GM21390 (cell line): ENCODE measurements around the gene RNF121.

Experiments used
- ATAC-seq: cut with Tn5 transposase; IDR thresholded peaks from one replicate; pipeline ENCODE4 v1.9.1; 2021; ENCODE audit not compliant: unreplicated experiment

The RNF121 gene

DNA sequence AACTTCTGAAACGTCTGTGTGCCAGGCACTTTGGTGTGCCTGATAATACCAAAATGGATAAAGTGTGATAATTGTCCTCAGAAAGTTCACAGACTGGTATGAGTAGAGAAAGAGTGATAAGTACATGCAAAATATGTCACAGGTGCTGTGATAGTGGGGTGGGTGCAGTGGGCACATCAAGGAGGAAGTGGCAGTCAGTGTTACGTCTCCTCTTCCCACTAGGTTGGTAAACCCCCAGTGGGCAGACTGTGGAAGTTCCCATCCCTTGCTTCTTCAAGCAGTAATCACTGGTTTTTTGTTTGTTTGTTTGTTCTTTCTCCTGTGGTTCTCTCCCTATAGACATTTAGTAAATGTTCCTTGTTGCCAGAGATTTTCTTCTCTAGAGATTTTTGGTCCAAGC is 5.4 kb downstream of the RNF121 start:
- ATAC-seq, result no peak

DNA sequence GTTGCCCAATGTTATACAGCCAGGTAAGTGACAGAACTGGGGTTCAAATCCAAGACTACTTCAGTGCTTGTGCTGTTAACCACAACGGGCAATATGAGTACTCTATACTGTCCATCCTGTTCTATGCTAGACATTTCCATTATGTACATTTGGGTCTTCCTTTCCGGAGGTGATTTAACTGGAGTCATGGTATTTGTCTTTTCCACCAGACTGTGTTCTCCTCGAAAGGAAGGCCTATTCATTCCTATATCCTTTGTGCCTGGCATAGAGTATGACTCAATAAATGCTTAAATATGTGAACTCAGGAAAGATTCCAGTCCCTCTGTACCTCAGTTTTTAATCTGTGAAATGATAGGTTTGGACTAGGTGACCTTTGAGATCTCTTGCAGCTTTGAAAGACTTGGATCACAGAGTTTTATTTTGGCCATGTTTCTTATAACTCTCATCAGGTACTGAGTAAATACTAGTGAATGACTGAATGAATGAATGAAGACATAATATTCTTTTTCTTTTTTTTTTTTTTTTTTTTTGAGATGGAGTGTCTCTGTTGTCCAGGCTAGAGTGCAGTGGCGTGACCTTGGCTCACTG is 6.6 kb downstream of the RNF121 start:
- ATAC-seq, result no peak

DNA sequence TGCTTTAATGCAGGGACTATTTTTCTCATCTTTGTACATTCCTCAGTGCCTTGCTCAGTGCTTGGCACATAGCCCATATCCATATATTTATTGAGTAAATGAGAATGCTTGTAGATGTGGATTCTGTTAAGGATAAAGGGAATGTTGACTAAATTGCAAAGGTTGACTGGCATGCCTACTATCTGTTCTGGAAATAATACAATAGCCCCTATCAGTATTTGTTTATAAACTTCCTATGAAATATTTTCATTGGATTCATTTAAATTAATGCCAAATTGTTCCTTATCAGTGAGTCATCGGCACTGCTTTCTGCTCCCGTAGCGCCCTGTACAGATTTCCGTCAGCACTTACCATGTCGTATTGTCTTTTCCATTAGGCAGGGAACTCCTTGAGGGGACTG is 8.0 kb downstream of the RNF121 start:
- no peak for ATAC-seq

GRCh38 chr11:71937826-71938225 is 9.0 kb downstream of the RNF121 start:
- no peak for ATAC-seq

- ATAC-seq, result no peak
Observed at GRCh38 chr11:71940561-71941219, 11.8 kb downstream of the RNF121 start.

DNA sequence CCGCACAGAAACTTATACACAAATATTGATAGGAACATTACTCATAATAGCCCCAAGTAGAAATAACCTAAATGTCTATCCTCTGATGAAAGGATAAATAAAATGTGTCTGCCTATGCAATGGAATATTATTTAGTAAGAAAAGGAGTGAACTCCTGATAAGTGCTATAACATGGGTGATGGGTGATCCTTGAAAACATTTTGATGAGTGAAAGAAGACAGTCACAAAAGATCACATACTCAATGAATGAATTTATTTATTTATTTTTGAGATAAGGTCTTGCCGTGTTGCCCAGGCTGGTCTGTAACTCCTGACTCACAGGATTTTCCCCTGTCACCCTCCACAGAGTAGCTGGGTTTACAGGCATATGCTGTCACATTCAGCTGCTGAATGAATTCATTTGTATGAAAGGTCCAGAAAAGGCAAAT is 17.3 kb downstream of the RNF121 start:
- ATAC-seq, result no peak

GRCh38 chr11:71947498-71947897 is 18.7 kb downstream of the RNF121 start:
- no peak for ATAC-seq

- ATAC-seq, result no peak
Observed at GRCh38 chr11:71948314-71949027, 19.6 kb downstream of the RNF121 start.

- no peak for ATAC-seq
Observed at GRCh38 chr11:71949034-71949433, 20.2 kb downstream of the RNF121 start.

- ATAC-seq, result no peak
Observed at GRCh38 chr11:71951741-71952310, 23.0 kb downstream of the RNF121 start.

- ATAC-seq, result no peak
Observed at GRCh38 chr11:71955898-71956456, 27.1 kb downstream of the RNF121 start.

DNA sequence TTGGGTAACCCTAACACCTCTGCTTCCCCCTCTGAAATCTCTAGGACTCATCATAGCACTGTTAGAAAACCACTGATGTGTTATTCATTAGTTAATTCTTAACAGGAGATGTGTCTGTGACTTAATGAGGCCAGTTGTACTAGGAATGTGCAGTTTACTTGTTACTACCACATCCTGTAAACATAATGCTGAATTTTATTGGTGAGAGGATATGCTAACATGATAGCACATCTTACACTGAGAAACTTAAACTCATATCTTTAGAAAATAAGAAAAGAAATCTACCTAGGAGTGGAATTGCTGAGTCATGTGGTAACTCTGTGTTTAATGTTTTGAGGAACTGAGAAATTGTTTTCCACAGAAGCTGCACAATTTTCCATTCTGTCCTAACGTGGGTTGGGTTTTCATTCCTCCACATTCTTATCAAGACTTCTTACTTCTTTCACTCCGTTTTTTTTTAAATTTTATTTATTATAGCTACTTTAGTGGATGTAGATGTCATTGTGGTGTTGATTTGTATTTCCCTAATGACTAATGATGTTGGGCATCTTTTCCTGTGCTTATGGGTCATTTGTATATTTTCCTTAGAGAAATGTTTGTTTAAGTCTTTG is 33.7 kb downstream of the RNF121 start:
- ATAC-seq, result no peak

- ATAC-seq, result no peak
Observed at GRCh38 chr11:71963468-71963867, 34.6 kb downstream of the RNF121 start.

- no peak for ATAC-seq
Observed at GRCh38 chr11:71964641-71965040, 35.8 kb downstream of the RNF121 start.

GRCh38 chr11:71971680-71972079 is 42.8 kb downstream of the RNF121 start:
- ATAC-seq, result no peak

- ATAC-seq, result no peak
Observed at GRCh38 chr11:71976551-71976950, 47.7 kb downstream of the RNF121 start.

DNA sequence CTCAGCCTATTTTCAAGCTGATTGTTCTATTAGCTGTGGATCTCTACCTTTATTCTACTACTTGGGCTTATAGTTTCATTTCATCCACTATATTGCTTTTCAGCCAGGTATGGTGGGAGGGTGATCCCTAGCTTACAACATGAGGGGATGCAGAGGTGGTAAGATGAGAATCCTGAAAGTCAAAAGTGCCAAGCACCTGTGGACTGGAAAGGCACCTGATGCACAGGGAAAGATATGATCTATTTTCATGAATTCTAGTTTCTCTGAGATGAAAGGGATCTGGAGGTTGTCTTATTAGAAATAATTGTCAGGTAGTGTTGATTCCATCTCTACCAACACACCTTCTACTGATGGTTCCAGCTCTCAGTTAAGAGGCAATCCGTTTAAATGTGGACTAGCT is 48.2 kb downstream of the RNF121 start:
- ATAC-seq, result no peak

GRCh38 chr11:71977743-71978418 is 49.0 kb downstream of the RNF121 start:
- ATAC-seq, result no peak

GRCh38 chr11:71979094-71979493 is 50.2 kb downstream of the RNF121 start:
- ATAC-seq, result no peak

DNA sequence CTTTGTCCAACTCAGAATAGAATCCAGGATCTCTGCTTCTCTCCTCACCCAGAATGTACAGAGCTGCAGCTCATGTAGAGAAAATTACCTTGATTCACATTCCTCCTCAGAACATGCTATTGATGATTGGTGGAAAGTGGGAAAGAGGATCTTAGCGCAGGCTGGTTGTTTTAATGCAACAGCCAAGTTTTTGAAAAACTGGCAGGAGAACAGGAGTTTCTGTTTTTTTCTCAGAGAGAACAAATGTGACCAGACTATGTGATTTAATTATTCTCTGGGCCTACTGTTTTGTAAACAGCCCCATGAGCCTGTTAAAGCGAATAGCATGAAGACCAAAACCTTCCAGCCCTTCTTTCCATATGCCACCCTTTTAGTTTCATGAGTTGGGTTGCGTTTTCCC is 50.8 kb downstream of the RNF121 start:
- no peak for ATAC-seq

DNA sequence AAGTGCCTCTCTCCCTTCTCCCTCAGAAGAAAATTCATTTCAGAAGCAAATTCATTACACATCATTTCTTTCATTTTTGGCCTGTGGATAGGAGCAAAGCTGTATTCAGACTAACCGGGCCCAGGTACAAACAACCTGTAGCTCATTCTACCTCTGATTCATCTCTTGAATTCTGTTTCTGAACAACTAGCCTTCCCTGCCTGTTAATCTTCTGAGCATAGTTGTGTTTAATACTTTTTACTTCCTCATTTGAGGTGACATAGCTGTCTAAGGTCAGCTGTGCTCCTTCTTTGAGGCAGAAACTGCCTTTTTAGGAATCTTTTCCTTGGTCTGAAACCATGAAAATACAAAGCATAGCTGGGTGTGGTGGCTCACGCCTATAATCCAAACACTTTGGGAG is 57.3 kb downstream of the RNF121 start:
- no peak for ATAC-seq
